DND-41 (cell line): ENCODE measurements around the gene C11orf21.

ENCODE experiments used
- EZH2 ChIP-seq: IDR thresholded peaks from 3 replicates; pipeline ENCODE4 v1.6.1; 2012; ENCODE audit warnings: borderline replicate concordance, low read depth, mild to moderate bottlenecking, moderate library complexity, low read length, inconsistent platforms; ENCODE audit not compliant: severe bottlenecking
- TF ChIP-seq, protein P1 (sequence below): IDR thresholded peaks from 2 replicates; pipeline ENCODE4 v1.5.1; 2012; ENCODE audit warnings: borderline replicate concordance, low read length, moderate library complexity, mild to moderate bottlenecking; ENCODE audit not compliant: poor library complexity, severe bottlenecking; ENCODE audit errors: extremely low read depth

DNA sequence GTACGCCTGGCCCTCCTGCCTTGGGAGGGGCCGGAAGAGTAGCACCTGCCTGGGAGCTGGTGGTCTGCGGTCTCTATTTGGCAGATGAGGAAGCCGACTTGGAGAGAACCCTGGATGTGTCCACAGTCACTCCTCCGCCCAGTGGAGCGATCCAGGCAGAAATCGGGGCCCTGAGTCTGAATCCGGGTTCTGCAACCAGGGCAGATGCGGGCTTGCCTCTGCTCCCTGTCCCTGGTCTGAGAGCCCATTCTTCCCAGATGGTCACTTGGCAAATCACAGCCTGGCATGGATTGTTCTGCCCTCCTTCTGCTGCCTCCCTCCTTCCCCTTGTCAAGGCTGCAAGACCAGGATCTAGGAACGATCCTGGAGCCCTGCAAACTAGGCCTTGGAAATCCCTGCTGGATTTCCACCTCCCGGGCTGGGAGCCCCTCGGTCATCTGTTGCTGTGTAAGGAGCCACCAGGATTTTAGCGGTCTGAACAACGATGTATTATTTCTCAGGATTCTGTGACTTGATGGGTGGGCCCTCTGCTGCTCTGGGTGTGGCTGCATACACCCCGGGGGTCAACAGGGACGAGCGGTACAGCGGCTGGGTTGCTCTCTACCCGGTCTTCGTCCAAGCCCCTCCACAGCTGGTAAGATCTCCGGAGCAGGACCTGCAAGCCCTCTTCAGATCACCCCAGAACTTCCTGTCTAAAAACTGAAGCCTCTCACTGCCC is 29.3 kb downstream of the C11orf21 start:
- TF ChIP-seq, protein P1, sequence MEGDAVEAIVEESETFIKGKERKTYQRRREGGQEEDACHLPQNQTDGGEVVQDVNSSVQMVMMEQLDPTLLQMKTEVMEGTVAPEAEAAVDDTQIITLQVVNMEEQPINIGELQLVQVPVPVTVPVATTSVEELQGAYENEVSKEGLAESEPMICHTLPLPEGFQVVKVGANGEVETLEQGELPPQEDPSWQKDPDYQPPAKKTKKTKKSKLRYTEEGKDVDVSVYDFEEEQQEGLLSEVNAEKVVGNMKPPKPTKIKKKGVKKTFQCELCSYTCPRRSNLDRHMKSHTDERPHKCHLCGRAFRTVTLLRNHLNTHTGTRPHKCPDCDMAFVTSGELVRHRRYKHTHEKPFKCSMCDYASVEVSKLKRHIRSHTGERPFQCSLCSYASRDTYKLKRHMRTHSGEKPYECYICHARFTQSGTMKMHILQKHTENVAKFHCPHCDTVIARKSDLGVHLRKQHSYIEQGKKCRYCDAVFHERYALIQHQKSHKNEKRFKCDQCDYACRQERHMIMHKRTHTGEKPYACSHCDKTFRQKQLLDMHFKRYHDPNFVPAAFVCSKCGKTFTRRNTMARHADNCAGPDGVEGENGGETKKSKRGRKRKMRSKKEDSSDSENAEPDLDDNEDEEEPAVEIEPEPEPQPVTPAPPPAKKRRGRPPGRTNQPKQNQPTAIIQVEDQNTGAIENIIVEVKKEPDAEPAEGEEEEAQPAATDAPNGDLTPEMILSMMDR, result no peak
- no peak for TF ChIP-seq EZH2
